ENCODE measurements around the gene WBP4.
"Not testable (repeated sequence)": the region's sequence is repeated elsewhere in the genome, so short reads cannot be mapped to it uniquely, and the experiment has no call there.

WBP4 gene

GRCh38 chr13:41026788-41027187, 34.5 kb upstream of the WBP4 start:
- Histone ChIP-seq H3K4me3 (replicated peaks; ENCODE audit: low read depth, low read length) (no peak overlapping the region), H3K27me3 (replicated peaks; ENCODE audit: control insufficient read depth, insufficient read depth, low read length) (no peaks in the 10 kb centered on the region), H3K36me3 (ENCODE audit: control insufficient read depth, insufficient read depth, low read length) (no peaks in the 10 kb centered on the region)
- no peak for TF ChIP-seq CTCF (IDR thresholded peaks at IDR 0.05; ENCODE audit: insufficient read depth, low read length, poor library complexity, severe bottlenecking)
- no peak for DNase-seq (ENCODE audit: extremely low read depth, insufficient read length)

GRCh38 chr13:41028051-41028450, 33.3 kb upstream of the WBP4 start:
- H3K36me3 ChIP-seq (ENCODE audit: control insufficient read depth, insufficient read depth, low read length) = no peaks in the 10 kb centered on the region
- no peak for DNase-seq (ENCODE audit: extremely low read depth, insufficient read length)
- no peak for TF ChIP-seq CTCF (IDR thresholded peaks at IDR 0.05; ENCODE audit: insufficient read depth, low read length, poor library complexity, severe bottlenecking)
- no peaks in the 10 kb centered on the region for H3K27me3 ChIP-seq (replicated peaks; ENCODE audit: control insufficient read depth, insufficient read depth, low read length)
- no peak overlapping the region for H3K4me3 ChIP-seq (replicated peaks; ENCODE audit: low read depth, low read length)

GRCh38 chr13:41029629-41030028, 31.7 kb upstream of the WBP4 start:
- H3K36me3 ChIP-seq (ENCODE audit: control insufficient read depth, insufficient read depth, low read length) = no peaks in the 10 kb centered on the region
- no peak for DNase-seq (ENCODE audit: extremely low read depth, insufficient read length)
- no peaks in the 10 kb centered on the region for H3K27me3 ChIP-seq (replicated peaks; ENCODE audit: control insufficient read depth, insufficient read depth, low read length)
- TF ChIP-seq CTCF (IDR thresholded peaks at IDR 0.05; ENCODE audit: insufficient read depth, low read length, poor library complexity, severe bottlenecking) = no peak
- no peak overlapping the region for H3K4me3 ChIP-seq (replicated peaks; ENCODE audit: low read depth, low read length)

- TF ChIP-seq CTCF (IDR thresholded peaks at IDR 0.05; ENCODE audit: insufficient read depth, low read length, poor library complexity, severe bottlenecking) = no peak
Observed at GRCh38 chr13:41032691-41033376, 28.5 kb upstream of the WBP4 start.

GRCh38 chr13:41034382-41034781, 26.9 kb upstream of the WBP4 start:
- no peak for TF ChIP-seq CTCF (IDR thresholded peaks at IDR 0.05; ENCODE audit: insufficient read depth, low read length, poor library complexity, severe bottlenecking)
- DNase-seq (ENCODE audit: extremely low read depth, insufficient read length) = no peak
- Histone ChIP-seq H3K27me3 (replicated peaks; ENCODE audit: control insufficient read depth, insufficient read depth, low read length) (no peaks in the 10 kb centered on the region), H3K36me3 (ENCODE audit: control insufficient read depth, insufficient read depth, low read length) (no peaks in the 10 kb centered on the region), H3K4me3 (replicated peaks; ENCODE audit: low read depth, low read length) (no peak overlapping the region)

More at GRCh38 chr13:41032691-41033376, 28.5 kb upstream of the WBP4 start:
- Histone ChIP-seq H3K27me3 (replicated peaks; ENCODE audit: control insufficient read depth, insufficient read depth, low read length) (no peaks in the 10 kb centered on the region), H3K36me3 (ENCODE audit: control insufficient read depth, insufficient read depth, low read length) (no peaks in the 10 kb centered on the region), H3K4me3 (replicated peaks; ENCODE audit: low read depth, low read length) (no peak overlapping the region)
- DNase-seq (ENCODE audit: extremely low read depth, insufficient read length) = no peak

- H3K27me3 ChIP-seq (replicated peaks; ENCODE audit: control insufficient read depth, insufficient read depth, low read length) = no peaks in the 10 kb centered on the region
- H3K36me3 ChIP-seq (ENCODE audit: control insufficient read depth, insufficient read depth, low read length) = no peaks in the 10 kb centered on the region
- H3K4me3 ChIP-seq (replicated peaks; ENCODE audit: low read depth, low read length) = no peak overlapping the region
- no peak for TF ChIP-seq CTCF (IDR thresholded peaks at IDR 0.05; ENCODE audit: insufficient read depth, low read length, poor library complexity, severe bottlenecking)
- DNase-seq (ENCODE audit: extremely low read depth, insufficient read length) = no peak
Observed at GRCh38 chr13:41034881-41035280, 26.4 kb upstream of the WBP4 start.

- H3K4me3 ChIP-seq (replicated peaks; ENCODE audit: low read depth, low read length); DNase-seq (ENCODE audit: extremely low read depth, insufficient read length); H3K27me3 ChIP-seq (replicated peaks; ENCODE audit: control insufficient read depth, insufficient read depth, low read length); H3K36me3 ChIP-seq (ENCODE audit: control insufficient read depth, insufficient read depth, low read length): not testable (repeated sequence)
Observed at GRCh38 chr13:41036557-41036956, 24.8 kb upstream of the WBP4 start.
